ENCODE data around the gene KAT2B. TPM values are rescaled to one million over a fixed set of nuclear protein-coding genes. Genes with fewer than 3 reads are reported as not detected.

The KAT2B gene
- total RNA-seq, 1 donor from 2014 or later = 52.6 TPM

DNA sequence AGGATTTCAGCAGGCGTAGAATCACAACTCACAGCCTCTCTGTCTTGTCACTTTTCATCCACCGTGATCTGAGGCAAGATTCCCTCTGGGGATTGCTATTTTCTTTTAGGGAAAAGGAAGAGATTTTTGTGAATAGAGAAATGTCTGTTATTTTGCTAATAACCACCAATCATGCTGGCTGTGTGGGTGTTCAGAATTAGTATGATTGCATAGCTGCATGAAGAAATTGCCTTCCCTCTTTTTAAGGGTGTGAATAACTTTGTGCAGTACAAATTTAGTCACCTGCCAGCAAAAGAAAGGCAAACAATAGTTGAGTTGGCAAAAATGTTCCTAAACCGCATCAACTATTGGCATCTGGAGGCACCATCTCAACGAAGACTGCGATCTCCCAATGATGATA lies 60.8 kb downstream of the KAT2B start:
- no peaks in the 10 kb centered on the region for H3K36me3 ChIP-seq
- peaks cover 4% of the 10 kb centered on the region for H3K4me1 ChIP-seq
- TF ChIP-seq, protein P1, sequence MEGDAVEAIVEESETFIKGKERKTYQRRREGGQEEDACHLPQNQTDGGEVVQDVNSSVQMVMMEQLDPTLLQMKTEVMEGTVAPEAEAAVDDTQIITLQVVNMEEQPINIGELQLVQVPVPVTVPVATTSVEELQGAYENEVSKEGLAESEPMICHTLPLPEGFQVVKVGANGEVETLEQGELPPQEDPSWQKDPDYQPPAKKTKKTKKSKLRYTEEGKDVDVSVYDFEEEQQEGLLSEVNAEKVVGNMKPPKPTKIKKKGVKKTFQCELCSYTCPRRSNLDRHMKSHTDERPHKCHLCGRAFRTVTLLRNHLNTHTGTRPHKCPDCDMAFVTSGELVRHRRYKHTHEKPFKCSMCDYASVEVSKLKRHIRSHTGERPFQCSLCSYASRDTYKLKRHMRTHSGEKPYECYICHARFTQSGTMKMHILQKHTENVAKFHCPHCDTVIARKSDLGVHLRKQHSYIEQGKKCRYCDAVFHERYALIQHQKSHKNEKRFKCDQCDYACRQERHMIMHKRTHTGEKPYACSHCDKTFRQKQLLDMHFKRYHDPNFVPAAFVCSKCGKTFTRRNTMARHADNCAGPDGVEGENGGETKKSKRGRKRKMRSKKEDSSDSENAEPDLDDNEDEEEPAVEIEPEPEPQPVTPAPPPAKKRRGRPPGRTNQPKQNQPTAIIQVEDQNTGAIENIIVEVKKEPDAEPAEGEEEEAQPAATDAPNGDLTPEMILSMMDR (IDR thresholded peaks at IDR 0.05) = no peak
- H3K27ac ChIP-seq = no peak overlapping the region
- DNase-seq (no peak), ATAC-seq (no peak)
- H3K27me3 ChIP-seq = no peaks in the 10 kb centered on the region
- no peak overlapping the region for H3K4me3 ChIP-seq
- intact Hi-C loops (cut with DNase I) = no loop called here
- no peaks in the 10 kb centered on the region for H3K9me3 ChIP-seq

- Histone ChIP-seq H3K27ac (no peak overlapping the region), H3K9me3 (no peaks in the 10 kb centered on the region), H3K4me1 (peaks cover 4% of the 10 kb centered on the region), H3K36me3 (no peaks in the 10 kb centered on the region), H3K4me3 (no peak overlapping the region), H3K27me3 (no peaks in the 10 kb centered on the region)
- ATAC-seq (no peak), DNase-seq (no peak)
- TF ChIP-seq, protein P1 (IDR thresholded peaks at IDR 0.05) = no peak
- intact Hi-C loops (cut with DNase I) = no loop called here
Measured at GRCh38 chr3:20103731-20104130, 63.5 kb downstream of the KAT2B start.

DNA sequence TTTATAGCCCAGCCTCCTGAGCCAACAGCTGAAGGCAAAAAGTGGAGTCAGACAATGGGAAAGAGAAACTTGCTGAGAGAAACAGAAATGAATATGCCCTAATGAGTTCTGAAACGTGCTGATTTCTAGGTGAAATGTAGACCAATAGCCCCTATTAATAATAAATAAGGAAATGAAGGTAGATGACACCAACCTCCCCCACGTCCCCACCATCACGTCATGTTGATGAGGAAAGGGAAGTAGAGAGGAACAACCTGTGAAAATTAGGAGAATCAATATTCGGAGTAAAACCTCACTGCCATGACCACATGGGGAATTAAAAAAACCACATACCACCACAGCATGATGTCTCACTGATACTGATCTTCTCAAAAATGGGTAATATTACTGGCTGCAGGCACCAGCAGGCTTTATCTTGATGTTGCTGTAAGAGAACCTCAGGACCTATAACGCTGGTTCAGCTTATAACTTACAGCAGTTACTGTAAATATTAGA lies 64.0 kb downstream of the KAT2B start:
- Histone ChIP-seq H3K9me3 (no peaks in the 10 kb centered on the region), H3K4me1 (peaks cover 3% of the 10 kb centered on the region), H3K4me3 (no peak overlapping the region), H3K36me3 (no peaks in the 10 kb centered on the region), H3K27ac (no peak overlapping the region), H3K27me3 (no peaks in the 10 kb centered on the region)
- intact Hi-C loops (cut with DNase I) = no loop called here
- ATAC-seq (peak; percentile 74), DNase-seq (no peak)
- TF ChIP-seq, protein P1 (IDR thresholded peaks at IDR 0.05) = no peak

DNA sequence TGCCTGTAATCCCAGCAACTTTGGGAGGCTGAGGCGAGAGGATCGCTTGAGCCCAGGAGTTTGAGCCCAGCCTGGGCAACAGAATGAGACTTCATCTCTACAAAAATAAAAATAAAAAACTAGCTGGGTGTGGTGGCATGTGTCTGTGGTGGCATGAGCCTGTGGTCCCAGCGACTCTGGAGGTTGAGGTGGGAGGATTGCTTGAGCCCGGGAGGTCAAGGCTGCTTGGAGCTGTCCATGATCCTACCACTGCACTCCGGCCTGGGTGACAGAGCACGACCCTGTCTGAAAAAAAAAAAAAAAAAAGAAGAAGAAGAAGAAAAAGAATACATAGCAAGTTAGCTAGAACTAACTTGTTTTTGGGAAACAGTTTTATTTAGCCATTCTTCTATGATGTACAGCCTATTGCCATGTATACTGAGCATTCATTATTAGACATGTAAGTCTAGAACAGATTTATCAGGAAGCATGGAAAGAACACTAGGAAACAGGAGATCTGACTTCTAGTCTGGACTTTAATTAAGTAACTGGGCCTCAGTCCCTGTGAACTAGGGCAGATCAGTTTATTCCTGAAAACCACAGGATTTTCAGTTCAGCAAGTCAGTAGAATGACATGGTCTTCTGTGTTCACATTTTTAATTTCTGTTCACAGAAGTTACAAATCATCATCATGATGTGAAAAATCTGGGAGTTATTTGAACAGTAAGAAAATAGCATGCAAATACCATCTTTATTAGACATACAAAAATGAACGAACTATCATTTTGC lies 65.5 kb downstream of the KAT2B start:
- H3K4me1 ChIP-seq = no peaks in the 10 kb centered on the region
- H3K4me3 ChIP-seq = no peak overlapping the region
- TF ChIP-seq, protein P1 (IDR thresholded peaks at IDR 0.05) = no peak
- H3K27ac ChIP-seq = no peak overlapping the region
- no peaks in the 10 kb centered on the region for H3K27me3 ChIP-seq
- no peaks in the 10 kb centered on the region for H3K9me3 ChIP-seq
- ATAC-seq (no peak), DNase-seq (no peak)
- intact Hi-C loops (cut with DNase I) = no loop called here
- H3K36me3 ChIP-seq = no peaks in the 10 kb centered on the region

DNA sequence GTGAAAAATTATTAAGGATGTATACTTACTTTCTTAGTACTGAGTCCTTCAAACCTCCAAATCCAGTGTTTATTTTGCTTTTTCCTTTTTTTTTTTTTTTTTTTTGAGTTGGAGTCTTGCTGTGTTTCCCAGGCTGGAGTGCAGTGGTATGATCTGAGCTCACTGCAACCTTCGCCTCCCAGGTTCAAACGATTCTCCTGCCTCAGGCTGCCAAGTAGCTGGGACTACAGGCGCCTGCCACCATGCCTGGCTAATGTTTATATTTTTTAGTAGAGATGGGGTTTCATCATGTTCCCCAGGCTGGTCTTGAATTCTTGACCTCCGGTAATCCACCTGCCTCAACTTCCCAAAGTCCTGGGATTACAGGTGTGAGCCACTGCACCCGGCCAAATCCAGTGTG lies 67.5 kb downstream of the KAT2B start:
- intact Hi-C loops (cut with DNase I) = no loop called here
- H3K9me3 ChIP-seq = no peaks in the 10 kb centered on the region
- no peak overlapping the region for H3K27ac ChIP-seq
- H3K27me3 ChIP-seq = no peaks in the 10 kb centered on the region
- no peak for DNase-seq
- TF ChIP-seq, protein P1 (IDR thresholded peaks at IDR 0.05) = no peak
- peaks cover 13% of the 10 kb centered on the region for H3K36me3 ChIP-seq
- no peak for ATAC-seq
- no peaks in the 10 kb centered on the region for H3K4me1 ChIP-seq
- H3K4me3 ChIP-seq = no peak overlapping the region
